ENCODE measurements around the gene RNASE8.

GRCh38 chr14:21041676-21042433 lies 15.8 kb upstream of the RNASE8 start, which contains the start of gene RNASE7:
- TF ChIP-seq, protein P1, sequence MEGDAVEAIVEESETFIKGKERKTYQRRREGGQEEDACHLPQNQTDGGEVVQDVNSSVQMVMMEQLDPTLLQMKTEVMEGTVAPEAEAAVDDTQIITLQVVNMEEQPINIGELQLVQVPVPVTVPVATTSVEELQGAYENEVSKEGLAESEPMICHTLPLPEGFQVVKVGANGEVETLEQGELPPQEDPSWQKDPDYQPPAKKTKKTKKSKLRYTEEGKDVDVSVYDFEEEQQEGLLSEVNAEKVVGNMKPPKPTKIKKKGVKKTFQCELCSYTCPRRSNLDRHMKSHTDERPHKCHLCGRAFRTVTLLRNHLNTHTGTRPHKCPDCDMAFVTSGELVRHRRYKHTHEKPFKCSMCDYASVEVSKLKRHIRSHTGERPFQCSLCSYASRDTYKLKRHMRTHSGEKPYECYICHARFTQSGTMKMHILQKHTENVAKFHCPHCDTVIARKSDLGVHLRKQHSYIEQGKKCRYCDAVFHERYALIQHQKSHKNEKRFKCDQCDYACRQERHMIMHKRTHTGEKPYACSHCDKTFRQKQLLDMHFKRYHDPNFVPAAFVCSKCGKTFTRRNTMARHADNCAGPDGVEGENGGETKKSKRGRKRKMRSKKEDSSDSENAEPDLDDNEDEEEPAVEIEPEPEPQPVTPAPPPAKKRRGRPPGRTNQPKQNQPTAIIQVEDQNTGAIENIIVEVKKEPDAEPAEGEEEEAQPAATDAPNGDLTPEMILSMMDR (IDR thresholded peaks at IDR 0.05), result no peak
- no peak for TF ChIP-seq POLR2A (IDR thresholded peaks at IDR 0.05)
